Daoy (cell line): ENCODE data around the gene LY6G6F. TPM values are rescaled to one million over a fixed set of nuclear protein-coding genes. Genes with fewer than 3 reads are reported as not detected.
A peak's percentile ranks its signal among the peaks of the same experiment; 100 is the strongest.

Source experiments
- DNase-seq: peaks from one replicate; pipeline ENCODE4 v3.0.0-alpha.2; 2015; ENCODE audit warnings: low read depth
- total RNA-seq: library from RNA; depleted of rRNA; stranded (reverse); fragments of >200 nt; shearing (Covaris generic); gene quantifications from 2 replicates; pipeline ENCODE4 v1.2.3, GENCODE V29; 2014

The LY6G6F gene
- total RNA-seq, 1 experiment from 2014 or later: not detected

DNA sequence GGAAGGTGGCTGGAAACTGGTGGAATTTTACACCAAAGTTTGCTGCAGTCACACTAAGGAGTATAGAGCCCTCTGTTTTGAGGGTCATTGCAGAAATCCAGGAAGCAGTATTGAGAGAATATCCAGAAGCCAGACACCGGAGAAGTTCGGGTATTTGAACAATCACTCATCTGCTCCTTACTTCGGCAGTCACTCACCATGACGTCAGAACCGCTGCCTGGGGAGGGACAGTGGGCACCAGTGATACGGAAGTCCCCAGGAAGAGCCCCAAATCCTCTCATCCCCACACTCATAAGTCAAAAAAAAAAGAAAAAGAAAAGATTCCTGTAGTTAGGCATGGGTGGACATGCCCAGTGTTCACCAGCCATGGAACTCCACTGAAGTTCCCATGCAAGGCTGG, 29.8 kb upstream of the LY6G6F start:
- no peak for DNase-seq

DNA sequence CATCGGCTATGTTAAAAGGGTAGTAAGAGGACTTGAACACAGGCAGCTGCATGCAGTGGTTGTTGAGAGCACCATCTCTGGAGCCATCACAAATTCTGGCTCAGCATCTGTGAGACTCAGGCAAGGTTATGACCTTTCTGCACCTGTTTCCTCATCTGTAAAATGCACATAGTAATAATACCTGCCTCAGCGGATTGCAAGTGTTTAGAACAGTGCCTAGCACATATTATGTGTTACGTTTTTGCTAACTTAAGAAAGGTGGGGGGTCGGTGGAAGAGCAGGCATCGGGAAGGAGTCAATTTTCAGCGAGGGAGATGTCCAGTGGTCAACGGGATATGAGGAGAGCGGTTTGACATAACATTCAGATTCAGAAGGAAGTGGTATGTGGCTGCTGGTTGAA, 28.7 kb upstream of the LY6G6F start:
- no peak for DNase-seq

DNA sequence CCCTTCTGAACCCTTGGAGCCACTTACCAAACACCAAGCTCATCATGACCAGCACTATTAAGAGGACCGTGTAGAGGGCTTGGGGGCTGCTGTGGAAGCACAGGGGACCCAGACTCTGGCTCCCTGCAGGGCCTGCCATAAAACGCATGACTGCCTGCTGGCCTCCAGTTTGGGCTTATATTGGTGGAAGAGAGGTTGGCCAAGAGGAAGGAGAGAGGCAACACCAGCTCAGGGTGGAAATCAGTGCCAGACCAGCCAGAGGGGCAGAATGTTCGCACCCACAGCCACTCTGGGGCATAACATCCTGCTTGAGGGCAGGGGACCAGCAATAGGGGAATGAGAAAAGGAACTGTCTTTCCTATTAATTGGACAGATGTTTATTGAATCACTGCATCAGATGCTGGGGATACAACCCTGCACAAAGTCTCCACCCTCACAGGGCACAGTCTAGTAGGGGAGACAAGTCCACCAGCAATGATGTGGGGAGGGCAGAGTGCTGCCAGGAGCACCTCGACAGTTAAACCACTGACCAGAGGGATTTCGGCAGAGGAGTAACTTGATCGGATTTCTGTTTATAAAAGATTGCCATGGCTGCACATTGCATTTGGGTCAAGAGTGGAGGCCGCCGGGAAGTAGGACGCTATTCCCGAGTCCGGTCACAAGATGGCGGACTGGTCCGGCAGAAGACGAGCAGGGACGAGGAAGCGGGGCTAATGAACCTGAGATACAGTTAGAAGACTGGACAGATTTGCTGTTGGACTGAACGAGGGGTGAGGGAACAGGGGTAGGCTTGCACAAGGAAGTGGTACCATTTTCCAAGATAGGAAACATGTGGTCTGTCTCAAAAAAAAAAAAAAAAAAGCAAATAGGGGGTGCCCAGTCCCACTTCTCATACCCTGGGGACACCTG, 26.2 kb upstream of the LY6G6F start, which contains the start of gene LY6G5C:
Gene LY6G5C, minus strand, starts transcription at position 842 of the 909 bp plus-strand sequence. Its CDS starts 694 bp downstream, at position 148.
- peak; percentile 90 for DNase-seq

DNA sequence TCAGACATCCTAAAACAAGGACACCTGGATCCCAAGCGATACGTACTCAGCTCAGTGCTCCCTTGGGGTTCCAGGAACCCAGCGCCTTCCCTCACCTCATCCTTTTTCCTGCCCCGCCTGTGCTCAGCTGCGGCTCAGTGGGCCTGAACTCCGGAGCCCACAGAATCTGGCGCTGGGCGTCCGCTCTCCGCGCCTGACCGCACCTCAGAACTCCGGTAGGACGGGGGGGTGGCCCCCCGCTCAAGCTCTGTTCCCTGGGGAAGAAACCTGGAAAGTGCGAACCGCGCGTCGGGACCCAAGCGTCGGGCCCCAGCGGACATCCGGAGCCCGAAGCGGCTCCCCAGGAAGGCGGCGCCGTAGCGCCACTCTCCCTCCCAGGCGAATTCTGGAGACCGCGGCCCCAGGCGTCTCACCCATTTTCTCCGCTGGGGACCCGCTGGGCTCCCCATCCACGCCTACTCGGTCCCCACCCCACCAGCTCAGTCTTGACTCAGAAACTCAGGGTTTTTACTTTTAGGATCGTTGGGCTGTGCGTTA, 25.5 kb upstream of the LY6G6F start:
- peak; percentile 49 for DNase-seq

DNA sequence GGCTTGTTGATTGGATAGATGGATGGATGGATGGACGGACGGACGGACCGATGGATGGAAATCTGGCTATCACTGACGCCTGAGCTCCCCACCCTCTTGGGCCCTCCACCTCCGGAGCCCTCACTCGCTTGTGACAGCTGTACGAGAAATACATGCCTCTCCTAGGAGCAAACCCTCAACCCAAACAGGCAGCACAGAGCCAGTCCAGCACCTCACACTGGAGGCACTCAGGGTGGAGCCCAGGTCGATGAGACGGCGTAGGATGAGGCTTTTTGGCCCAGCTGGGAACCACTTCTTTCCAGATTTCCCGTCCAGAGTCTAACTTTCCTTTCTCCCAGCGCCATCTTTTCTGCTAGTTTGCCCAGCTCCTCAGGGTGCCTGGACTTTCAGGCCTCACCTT, 23.1 kb upstream of the LY6G6F start:
- DNase-seq: no peak

DNA sequence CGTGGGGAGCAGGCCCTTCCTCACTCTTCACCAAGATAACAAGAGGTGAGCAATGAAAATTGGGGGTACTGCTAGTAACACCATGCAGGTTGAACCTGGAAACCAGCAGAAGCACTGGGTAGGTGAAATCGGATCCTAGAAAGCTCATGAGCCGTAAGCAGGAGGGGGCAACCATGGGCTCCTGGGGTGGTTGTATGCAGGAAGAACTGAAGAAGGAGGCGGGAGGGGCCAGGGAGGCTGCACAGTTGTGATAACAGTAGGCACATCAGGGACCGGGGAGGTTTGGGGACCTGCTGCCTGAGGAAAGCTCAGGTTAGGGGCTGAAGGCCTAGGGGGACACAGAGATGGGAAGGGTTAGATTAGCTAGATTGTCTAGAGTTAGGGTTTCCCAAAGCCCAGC, 20.2 kb upstream of the LY6G6F start:
- no peak for DNase-seq

DNA sequence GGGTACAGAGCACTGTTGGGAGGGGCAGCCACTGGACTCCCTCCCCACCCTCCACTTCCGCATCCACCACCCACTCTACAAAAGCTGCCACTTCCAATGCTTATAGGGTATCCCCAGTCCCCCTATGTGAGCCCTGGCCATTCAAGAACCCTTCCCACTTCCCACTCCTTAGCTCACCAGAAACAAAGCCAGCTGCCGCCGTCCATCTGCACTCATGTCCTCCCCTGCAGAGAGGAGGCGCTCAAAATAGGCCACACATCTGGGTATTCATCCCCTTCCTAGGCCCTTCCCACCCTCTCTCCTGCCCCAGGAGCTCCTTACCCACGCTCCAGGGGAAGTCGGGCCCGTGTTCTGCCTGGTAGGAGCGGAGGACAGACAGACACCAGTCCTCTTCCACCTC, 19.3 kb upstream of the LY6G6F start:
- no peak for DNase-seq

DNA sequence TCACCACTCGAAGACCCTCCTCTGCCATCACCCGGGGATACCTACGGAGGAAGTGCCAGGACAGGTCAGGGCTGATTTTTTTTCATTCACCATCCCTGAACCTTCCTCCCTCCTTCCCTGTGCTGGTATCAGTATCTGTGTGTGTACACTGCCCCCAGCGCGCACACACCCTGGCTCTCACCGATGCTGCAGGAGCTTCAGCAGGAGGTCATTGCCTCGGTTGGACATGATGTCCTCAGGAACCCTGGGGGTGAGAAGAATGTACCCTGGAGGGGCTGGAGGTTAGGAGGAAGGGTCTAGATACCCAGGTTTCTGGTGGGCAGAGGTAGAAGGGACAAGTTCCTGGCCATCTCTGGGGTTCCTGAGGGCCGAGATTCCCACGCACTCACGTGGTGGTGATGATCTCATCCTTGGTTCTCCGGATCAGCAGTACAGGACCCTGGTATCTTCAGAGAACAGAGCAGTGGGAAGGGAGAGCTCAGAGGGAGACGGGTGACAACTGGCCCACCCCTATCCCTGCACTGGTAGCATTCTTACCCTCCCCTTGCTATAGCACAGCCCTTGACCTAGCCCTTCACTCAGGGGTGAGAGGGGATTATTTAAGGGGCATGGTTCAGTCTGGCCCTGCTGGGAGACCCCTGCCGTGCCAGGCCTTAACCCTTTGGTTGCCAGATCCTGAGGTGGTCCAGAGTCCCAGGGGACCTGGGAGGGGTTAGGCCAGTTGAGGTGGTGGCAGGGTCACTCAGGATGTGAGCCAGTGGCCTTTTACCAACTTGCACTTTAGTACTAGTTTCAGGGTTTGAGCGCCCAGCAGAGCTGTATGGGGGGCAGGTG, 18.6 kb upstream of the LY6G6F start:
- DNase-seq: no peak

DNA sequence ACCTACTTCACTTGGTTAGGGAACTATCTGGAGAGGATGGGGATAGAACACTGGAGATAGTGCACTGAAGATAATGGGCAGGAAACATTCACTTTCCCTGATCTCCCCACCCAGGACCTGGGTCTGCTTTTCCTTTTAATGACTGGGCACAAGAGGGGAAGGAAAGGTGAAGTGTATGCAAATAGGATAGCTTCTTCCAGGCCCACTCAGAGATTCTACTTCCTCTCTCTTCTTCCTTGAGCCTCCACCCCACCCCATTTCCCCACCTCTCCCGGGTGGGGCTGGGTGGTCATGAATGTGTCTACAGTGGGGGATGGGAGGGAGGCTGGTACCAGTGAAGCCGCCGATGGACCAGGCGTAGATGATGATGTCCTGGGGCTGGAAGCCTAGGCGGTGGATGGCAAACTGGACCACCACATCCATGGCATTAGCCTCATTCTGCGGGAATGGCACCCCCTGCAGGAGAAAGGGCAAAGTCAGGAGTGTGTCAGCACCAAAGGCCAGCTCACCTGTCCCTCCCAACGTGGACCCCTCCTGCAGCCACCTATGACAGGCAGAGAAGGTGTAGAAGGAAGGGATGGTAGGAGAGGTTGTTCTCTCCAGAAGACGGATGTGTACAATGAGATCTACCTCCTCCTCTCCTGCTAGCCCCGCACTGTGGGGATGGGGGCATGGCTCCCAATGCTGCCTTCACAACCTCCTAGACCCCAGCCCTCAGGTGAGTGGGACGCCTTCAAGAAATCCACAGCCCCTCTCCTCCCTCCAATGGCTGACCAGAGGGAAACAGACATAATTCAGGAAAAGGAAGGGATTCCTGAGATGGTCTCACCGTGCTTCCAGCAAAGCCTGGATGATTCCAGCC, 17.2 kb upstream of the LY6G6F start:
- DNase-seq: no peak

DNA sequence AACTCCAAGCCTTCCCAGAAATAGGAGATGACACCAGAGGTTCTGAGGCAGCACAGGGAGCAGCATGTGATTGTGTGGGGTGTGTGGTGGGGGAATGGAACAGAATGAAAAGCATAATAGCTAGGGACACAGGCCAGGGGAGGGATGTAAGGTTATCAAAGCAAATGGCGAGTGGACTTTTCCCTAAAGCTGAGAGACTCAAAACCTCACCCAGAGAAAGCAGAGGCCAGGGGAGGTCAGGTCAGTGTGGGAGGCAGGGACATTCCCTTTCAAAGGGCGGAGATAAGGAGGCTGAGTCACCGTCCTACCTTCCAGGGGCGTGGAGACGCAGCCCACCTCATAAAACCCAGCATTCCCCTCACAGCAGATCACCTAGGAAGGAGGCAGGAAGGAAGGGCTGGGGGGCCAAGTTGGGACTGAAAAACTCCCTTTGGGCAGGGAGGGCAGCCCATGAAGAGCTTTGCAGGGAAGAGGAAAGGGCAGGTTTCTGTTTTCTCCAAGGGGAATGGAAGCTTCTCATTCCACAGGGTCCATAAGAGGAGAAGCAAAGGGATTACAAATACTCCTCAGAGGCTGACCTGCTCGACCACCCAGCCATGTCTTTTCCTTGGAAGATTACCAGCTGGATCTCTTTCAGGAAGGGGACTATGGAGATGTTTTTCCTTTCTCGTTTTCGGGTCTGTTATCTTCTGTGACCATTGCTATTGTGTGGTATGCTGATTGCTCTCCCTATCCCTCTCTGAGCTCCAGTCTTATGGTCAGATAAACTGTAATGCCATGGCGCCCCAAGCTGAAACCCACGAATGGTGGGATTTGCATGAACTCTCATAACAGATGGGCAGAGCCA, 16.2 kb upstream of the LY6G6F start:
- peak; percentile 58 for DNase-seq

DNA sequence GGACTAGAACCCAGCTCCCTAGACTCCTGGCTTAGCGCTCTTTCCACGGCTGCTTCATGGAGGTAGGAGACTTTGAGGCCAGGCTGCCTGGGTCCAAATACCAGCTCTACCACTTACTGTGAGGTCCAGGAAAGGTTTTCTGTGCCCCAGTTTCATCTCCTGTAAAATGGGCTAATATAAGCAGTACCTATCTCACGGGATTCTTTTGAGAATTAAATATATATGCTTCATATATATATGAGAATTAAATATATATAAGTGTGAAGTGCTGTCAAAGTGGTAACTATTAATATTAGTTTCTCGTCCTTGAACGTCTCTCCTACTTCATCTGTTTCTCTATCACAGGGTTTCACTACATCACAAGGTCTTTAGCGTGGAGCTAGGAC, 15.6 kb upstream of the LY6G6F start:
- DNase-seq: no peak

DNA sequence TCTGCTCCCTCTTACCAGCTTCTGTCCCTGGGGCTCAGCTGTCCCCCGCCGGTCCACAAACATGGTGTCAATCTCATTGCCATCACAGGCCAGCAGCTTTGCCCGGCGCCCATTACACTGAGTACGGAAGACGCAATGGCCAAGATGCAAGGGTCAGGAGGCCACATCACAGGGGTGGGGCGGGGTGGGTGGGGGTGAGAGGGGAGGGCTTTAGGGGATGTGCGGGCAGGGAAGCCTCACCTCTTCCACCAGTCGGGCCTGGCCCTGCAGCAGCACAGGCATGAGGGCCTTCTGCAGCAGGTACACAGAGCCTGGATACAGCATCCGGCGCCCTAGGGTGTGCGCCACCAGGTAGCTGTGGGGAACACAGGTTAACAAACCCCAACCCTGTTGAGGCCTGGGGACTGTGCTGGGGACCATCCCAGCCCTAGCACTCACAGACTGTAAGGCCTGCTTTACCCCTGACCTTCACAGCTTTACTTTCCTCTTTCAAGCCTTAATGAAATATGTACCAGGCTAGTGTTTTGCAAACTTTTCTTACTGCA, 15.0 kb upstream of the LY6G6F start:
- DNase-seq: no peak

DNA sequence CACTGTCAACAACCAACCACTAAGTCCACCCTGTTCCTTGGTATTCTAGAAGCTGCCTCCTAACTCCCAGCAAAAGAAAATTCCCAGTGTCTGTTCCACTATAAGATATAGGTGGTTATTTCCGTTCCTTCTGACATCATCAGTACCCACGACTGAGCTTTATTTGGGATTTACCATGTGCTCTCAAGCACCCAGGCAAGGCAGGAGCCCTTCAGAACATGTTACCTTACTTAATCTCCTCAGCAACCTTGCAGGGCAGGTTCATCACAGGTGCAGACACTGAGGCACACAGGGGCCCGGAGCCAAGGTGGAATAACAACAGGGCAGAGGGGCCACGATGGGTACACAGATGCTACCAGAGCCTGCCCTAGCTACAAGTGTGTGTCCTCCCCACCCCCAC, 14.3 kb upstream of the LY6G6F start:
- DNase-seq: no peak

DNA sequence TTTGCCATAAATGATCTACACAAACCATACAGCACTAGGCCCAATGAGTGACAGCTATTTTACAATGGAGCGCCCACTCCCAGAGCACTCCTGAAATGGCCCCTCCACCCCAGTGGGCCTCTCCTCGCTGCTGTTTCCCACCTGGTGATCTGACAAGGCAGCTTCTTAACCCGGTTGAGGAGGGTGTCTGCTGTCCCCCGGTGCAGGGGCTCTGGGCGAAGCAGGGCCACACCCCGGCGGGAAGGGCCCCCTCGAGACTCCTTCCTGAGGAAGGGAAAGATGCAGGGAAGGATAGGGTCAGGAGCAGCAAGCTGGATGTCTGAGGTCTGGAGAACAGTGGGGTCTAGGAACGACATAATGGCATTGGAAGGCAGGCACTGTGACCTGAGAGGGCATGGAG, 13.8 kb upstream of the LY6G6F start:
- no peak for DNase-seq

DNA sequence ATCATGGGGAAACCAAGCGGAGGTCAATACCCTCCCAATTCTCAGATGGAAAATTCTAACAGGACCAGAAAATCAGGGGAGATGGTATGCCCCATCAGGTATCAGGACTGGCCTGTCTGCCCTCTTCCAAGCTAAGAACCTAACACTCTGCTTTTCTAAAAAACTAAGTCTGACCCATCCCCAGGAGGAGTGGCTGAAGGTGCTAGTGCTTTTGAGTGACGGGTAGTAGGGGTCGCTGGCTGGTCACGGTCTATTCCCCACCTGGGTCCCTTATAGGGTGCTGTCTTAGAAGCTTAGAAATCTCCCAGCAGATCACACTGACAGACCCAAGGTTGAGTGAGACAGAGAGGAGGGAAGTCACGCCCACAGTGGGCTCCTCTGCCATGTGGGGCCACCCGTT, 13.1 kb upstream of the LY6G6F start:
- DNase-seq: no peak

DNA sequence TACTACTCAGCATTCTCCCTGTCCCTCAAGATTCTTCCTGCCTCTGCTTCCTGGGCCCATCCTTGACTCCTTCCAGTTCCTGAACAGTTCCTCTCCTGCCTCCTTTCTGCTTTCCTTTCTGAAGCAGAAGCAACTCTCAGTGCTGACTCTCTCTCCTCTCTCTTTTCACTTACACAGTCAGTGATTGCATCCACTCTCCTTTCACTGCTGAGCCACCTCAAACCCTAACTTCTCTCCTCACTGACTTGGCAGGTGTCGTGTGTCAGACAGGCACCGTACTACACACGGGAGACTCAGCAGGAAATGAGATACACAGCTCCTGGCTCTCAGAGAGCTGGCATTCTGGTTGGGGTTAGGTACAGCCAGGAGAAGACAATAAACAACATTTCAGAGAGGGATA, 9.1 kb upstream of the LY6G6F start:
- no peak for DNase-seq

DNA sequence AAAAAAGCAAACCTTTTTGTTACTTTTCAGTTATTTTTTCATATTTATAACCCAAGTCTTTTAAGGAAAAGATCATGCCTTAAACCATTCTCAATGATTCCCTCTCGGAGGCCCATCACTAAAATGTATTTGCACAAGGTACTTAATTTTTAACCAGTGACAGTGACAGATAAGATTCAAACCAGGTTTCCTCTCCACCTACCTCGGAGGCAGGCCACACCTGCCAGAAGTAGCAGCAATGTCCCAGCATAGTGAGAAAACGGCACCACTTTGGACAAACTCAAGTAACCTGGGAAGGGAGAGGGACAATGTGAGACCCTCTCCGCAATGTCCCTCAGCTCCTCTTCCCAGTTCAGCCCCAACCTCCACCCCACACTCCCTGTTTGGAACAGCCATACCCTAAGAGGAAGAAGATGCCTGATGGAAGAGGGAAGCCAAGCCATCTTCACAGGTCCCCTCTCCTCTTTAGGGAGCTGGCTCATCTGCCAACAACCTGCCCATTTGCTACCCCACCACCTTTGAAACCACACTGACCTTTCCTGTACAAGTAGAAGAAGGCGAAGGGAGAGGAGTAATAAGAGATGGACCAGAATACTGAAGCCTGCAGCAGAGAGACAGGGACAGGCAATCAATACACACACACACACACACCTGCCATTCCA, 5.8 kb upstream of the LY6G6F start:
- no peak for DNase-seq

DNA sequence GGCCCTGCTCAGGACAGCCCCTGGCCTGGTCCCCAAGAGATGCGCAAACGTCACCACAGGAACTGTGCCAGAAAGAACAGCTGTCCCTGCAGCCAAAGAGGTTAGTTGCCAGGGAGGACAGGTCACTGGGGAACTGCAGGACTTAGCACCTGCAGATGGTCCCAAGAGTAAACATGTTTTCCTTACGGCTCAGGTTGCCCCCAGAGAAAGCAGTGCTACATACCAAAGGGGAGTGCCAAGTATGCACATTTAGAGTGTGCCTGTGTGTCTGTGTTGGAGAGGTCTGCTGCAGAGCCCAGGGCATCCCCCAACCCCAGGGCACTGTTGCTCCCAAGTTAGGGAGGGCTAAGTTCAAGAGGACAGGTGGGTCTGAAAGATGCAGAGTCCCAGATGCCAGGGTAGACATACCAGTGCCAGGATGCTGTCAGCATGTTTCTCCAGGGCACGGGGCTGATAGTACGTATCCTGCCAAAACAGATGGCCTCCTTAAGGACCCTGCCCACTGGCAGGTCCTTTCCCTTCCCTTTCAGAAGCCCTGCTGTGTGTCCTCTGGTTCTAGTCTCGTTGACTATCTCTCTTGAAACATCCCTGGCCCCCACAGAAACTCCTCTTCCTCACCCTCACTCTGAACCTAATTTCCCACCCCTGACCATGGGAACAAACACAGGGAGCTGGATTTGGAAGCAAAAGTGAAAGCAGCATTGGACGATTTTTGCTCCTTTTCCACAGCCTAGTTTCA, 4.8 kb upstream of the LY6G6F start:
- peak; percentile 31 for DNase-seq

DNA sequence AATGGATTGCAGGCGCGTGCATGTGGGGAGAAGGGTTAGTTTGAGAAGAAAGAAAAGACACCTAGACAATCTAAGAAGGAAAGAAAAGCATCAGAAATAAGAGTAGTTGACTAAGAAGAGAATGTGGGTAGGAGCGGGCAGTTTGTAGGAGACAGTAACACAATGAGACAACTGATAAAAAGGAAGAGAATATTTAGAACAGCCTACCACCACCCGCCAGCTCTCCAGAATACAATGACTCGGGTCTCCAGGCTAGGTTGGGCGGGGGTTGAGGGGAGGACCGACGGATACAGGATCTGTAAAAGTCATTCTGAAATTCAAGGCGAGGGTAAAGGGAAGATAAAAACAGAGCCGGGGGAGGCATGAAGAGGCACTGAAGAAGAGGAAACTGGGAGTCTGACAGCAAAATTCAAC, 4.3 kb upstream of the LY6G6F start:
- DNase-seq: no peak
